Mucosa of rectum (tissue), 2 donors: ENCODE data around the gene OR13J1.

Experiments
- H3K27ac ChIP-seq, 2 donors: one replicate each; pipeline ENCODE4 v1.7.0; 2013; ENCODE audit warnings: inconsistent platforms in 2 of 2, low read depth in 2 of 2, low read length in 2 of 2
- H3K27me3 ChIP-seq, 2 donors: one replicate each; pipeline ENCODE4 v1.7.0; 2013; ENCODE audit warnings: low read length in 2 of 2; ENCODE audit not compliant: control insufficient read depth in 2 of 2, insufficient read depth in 2 of 2
- H3K36me3 ChIP-seq, 2 donors: one replicate each; pipeline ENCODE4 v1.7.0; 2013; ENCODE audit warnings: low read length in 2 of 2; ENCODE audit not compliant: control insufficient read depth in 2 of 2, insufficient read depth in 2 of 2
- H3K4me1 ChIP-seq, 2 donors: one replicate each; pipeline ENCODE4 v1.7.0; 2013; ENCODE audit warnings: low read length in 2 of 2, mild to moderate bottlenecking in 1 of 2; ENCODE audit not compliant: control insufficient read depth in 2 of 2, insufficient read depth in 2 of 2
- H3K4me3 ChIP-seq, 2 donors: one replicate each; pipeline ENCODE4 v1.7.0; 2013; ENCODE audit warnings: low read length in 2 of 2
- H3K9ac ChIP-seq, 2 donors: one replicate each; pipeline ENCODE4 v1.7.0; 2013; ENCODE audit warnings: low read length in 2 of 2, low read depth in 1 of 2, mild to moderate bottlenecking in 1 of 2
- H3K9me3 ChIP-seq, 2 donors: one replicate each; pipeline ENCODE4 v1.7.0; 2013; ENCODE audit warnings: low read length in 2 of 2; ENCODE audit not compliant: control insufficient read depth in 2 of 2
- donor health status: healthy.
- donor health status: Normal muscosa, but diverticular disease.

Gene OR13J1

GRCh38 chr9:35910613-35911359 lies 40.6 kb upstream of the OR13J1 start:
- peak overlapping the region; percentile 20 to 26 for H3K4me3 ChIP-seq
- H3K27ac ChIP-seq, result peak overlapping the region; percentile 78 to 97
- peaks cover 67 to 77% of the 10 kb centered on the region in 2 donors for H3K4me1 ChIP-seq
- no peaks in the 10 kb centered on the region for H3K27me3 ChIP-seq
- H3K9ac ChIP-seq, result peak overlapping the region; percentile 66 to 70
- no peaks in the 10 kb centered on the region for H3K9me3 ChIP-seq
- H3K36me3 ChIP-seq, result no peaks in the 10 kb centered on the region

- H3K9ac ChIP-seq, result peak overlapping the region; percentile 66 to 70
- peaks cover 67 to 77% of the 10 kb centered on the region in 2 donors for H3K4me1 ChIP-seq
- H3K27me3 ChIP-seq, result no peaks in the 10 kb centered on the region
- H3K4me3 ChIP-seq, result peak overlapping the region in 1 of 2 donors; percentile 26
- H3K36me3 ChIP-seq, result no peaks in the 10 kb centered on the region
- H3K27ac ChIP-seq, result peak overlapping the region; percentile 97
- H3K9me3 ChIP-seq, result no peaks in the 10 kb centered on the region
Measured at GRCh38 chr9:35909687-35910612, 39.7 kb upstream of the OR13J1 start.

- Histone ChIP-seq H3K36me3 (no peaks in the 10 kb centered on the region), H3K27ac (peak within 1 kb of the TSS; percentile 97), H3K9ac (peak within 1 kb of the TSS; percentile 63 to 66), H3K9me3 (no peaks in the 10 kb centered on the region), H3K4me1 (peaks cover 73 to 77% of the 10 kb centered on the region in 2 donors), H3K27me3 (no peaks in the 10 kb centered on the region), H3K4me3 (peak within 1 kb of the TSS; percentile 26 to 68)
Measured at GRCh38 chr9:35909274-35909673, 39.1 kb upstream of the OR13J1 start, which contains the start of gene SPAAR. TSS of gene SPAAR (plus strand) at chr9:35909490. CDS start at chr9:35910464, 974 bp downstream.

- H3K27me3 ChIP-seq, result no peaks in the 10 kb centered on the region
- peak overlapping the region; percentile 62 to 63 for H3K9ac ChIP-seq
- peak overlapping the region in 1 of 2 donors; percentile 68 for H3K4me3 ChIP-seq
- no peaks in the 10 kb centered on the region for H3K36me3 ChIP-seq
- no peaks in the 10 kb centered on the region for H3K9me3 ChIP-seq
- peaks cover 73 to 81% of the 10 kb centered on the region in 2 donors for H3K4me1 ChIP-seq
- peak overlapping the region; percentile 97 for H3K27ac ChIP-seq
Measured at GRCh38 chr9:35908504-35909125, 38.4 kb upstream of the OR13J1 start.

- peaks cover 78 to 88% of the 10 kb centered on the region in 2 donors for H3K4me1 ChIP-seq
- H3K4me3 ChIP-seq, result peak overlapping the region; percentile 48 to 68
- H3K9me3 ChIP-seq, result no peaks in the 10 kb centered on the region
- H3K27me3 ChIP-seq, result no peaks in the 10 kb centered on the region
- H3K9ac ChIP-seq, result peak overlapping the region; percentile 69 to 84
- H3K36me3 ChIP-seq, result no peaks in the 10 kb centered on the region
- peak overlapping the region; percentile 97 for H3K27ac ChIP-seq
Measured at GRCh38 chr9:35907711-35908503, 37.7 kb upstream of the OR13J1 start.

GRCh38 chr9:35906923-35907699 lies 36.9 kb upstream of the OR13J1 start:
- Histone ChIP-seq H3K27me3 (no peaks in the 10 kb centered on the region), H3K36me3 (no peaks in the 10 kb centered on the region), H3K9me3 (no peaks in the 10 kb centered on the region), H3K4me3 (peak overlapping the region; percentile 48 to 68), H3K27ac (peak overlapping the region; percentile 97), H3K4me1 (peaks cover 81 to 89% of the 10 kb centered on the region in 2 donors), H3K9ac (peak overlapping the region; percentile 69 to 84)

- H3K4me3 ChIP-seq, result peak within 1 kb of the TSS; percentile 61 to 68
- peak within 1 kb of the TSS; percentile 69 to 84 for H3K9ac ChIP-seq
- peak within 1 kb of the TSS; percentile 97 for H3K27ac ChIP-seq
- H3K9me3 ChIP-seq, result no peaks in the 10 kb centered on the region
- no peaks in the 10 kb centered on the region for H3K27me3 ChIP-seq
- H3K36me3 ChIP-seq, result no peaks in the 10 kb centered on the region
- H3K4me1 ChIP-seq, result peaks cover 74 to 82% of the 10 kb centered on the region in 2 donors
Measured at GRCh38 chr9:35905912-35906679, 35.9 kb upstream of the OR13J1 start, which contains the start of gene HRCT1. TSS of gene HRCT1 (plus strand) at chr9:35906202. CDS start at chr9:35906288, 86 bp downstream.

GRCh38 chr9:35905051-35905781 lies 35.0 kb upstream of the OR13J1 start:
- H3K36me3 ChIP-seq, result no peaks in the 10 kb centered on the region
- peaks cover 66 to 73% of the 10 kb centered on the region in 2 donors for H3K4me1 ChIP-seq
- peak overlapping the region; percentile 97 for H3K27ac ChIP-seq
- no peaks in the 10 kb centered on the region for H3K9me3 ChIP-seq
- H3K9ac ChIP-seq, result peak overlapping the region; percentile 38 to 84
- H3K27me3 ChIP-seq, result no peaks in the 10 kb centered on the region
- H3K4me3 ChIP-seq, result peak overlapping the region; percentile 39 to 45
